Adrenal gland (tissue), 5 donors: ENCODE measurements around the gene HDAC10.
"Not testable (repeated sequence)": the region's sequence is repeated elsewhere in the genome, so short reads cannot be mapped to it uniquely, and the experiment has no call there.

Experiments used
- POLR2A ChIP-seq, 2 donors: fragments of 450-650 bp; IDR thresholded peaks; one replicate each; pipeline ENCODE4 v1.6.1; 2017; ENCODE audit warnings: antibody characterized with exemption in 2 of 2, mild to moderate bottlenecking in 2 of 2, moderate library complexity in 1 of 2
- TF ChIP-seq, protein P1 (sequence below), 6 experiments: fragments of 450-650 bp in 4 of 6; fragments of 200-600 bp in 2 of 6; sonication (generic) in 1 of 6; IDR thresholded peaks; 1 replicate in 5 of 6; 2 replicates in 1 of 6; pipeline versions ENCODE4 v1.5.1 to v1.8.0; 2016 to 2021; ENCODE audit warnings: antibody characterized with exemption in 6 of 6, mild to moderate bottlenecking in 2 of 6, moderate library complexity in 1 of 6
- donor health status: DM: no; HTN: no; CAD: no.

DNA sequence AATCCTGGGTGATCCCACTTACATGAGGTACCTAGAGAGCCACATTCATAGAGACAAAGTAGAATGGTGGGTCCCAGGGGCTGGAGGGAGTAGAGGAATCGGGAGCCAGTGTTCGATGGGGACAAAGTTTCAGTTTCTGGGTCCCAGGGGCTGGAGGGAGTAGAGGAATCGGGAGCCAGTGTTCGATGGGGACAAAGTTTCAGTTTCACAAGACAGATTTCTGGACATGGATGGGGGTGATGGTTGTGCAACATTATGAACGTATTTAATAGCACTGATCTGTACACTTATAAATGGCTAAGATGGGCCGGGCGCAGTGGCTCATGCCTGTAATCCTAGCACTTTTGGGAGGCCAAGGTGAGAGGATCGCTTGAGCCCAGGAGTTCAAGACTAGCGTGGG lies 46.1 kb downstream of the HDAC10 start:
- TF ChIP-seq, protein P1, sequence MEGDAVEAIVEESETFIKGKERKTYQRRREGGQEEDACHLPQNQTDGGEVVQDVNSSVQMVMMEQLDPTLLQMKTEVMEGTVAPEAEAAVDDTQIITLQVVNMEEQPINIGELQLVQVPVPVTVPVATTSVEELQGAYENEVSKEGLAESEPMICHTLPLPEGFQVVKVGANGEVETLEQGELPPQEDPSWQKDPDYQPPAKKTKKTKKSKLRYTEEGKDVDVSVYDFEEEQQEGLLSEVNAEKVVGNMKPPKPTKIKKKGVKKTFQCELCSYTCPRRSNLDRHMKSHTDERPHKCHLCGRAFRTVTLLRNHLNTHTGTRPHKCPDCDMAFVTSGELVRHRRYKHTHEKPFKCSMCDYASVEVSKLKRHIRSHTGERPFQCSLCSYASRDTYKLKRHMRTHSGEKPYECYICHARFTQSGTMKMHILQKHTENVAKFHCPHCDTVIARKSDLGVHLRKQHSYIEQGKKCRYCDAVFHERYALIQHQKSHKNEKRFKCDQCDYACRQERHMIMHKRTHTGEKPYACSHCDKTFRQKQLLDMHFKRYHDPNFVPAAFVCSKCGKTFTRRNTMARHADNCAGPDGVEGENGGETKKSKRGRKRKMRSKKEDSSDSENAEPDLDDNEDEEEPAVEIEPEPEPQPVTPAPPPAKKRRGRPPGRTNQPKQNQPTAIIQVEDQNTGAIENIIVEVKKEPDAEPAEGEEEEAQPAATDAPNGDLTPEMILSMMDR (IDR thresholded peaks at IDR 0.05) = not testable (repeated sequence)
- not testable (repeated sequence) for TF ChIP-seq POLR2A (IDR thresholded peaks at IDR 0.05)
